ENCODE data around the gene CSMD2.

DNA sequence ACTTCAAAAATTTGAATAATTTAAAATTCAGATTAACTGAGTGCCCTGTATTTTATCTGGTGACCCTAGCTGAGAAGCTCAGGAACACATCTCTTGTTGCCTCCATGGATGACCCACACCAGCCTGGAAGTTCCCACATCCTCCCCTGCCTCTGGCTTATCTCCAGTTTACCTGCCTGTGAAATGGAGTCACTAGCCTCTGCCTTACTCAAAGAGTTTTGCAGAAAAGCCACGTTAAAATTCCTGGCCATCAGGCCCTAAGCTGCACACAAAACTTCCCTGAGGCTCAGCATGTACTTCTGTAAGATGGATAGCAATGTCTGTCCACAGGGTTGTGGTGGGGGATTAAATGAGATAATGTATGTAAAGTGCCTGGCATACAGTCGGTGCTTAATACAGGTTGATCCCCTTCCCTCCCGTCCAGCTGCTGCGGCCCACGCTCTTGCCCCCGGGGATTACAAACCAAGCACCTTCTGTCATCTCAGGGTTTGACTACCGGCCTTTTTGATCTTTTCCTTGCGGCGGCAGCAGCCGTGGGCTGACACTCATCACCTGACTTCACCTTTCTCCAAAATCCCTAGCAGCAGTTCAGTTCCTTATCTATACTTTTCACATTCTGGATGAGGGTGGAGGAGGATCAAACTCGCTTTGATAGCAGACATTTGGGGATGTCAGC is 136.5 kb downstream of the CSMD2 start:
- no peak for TF ChIP-seq POLR2A (IDR thresholded peaks at IDR 0.05)
- TF ChIP-seq, protein P1, sequence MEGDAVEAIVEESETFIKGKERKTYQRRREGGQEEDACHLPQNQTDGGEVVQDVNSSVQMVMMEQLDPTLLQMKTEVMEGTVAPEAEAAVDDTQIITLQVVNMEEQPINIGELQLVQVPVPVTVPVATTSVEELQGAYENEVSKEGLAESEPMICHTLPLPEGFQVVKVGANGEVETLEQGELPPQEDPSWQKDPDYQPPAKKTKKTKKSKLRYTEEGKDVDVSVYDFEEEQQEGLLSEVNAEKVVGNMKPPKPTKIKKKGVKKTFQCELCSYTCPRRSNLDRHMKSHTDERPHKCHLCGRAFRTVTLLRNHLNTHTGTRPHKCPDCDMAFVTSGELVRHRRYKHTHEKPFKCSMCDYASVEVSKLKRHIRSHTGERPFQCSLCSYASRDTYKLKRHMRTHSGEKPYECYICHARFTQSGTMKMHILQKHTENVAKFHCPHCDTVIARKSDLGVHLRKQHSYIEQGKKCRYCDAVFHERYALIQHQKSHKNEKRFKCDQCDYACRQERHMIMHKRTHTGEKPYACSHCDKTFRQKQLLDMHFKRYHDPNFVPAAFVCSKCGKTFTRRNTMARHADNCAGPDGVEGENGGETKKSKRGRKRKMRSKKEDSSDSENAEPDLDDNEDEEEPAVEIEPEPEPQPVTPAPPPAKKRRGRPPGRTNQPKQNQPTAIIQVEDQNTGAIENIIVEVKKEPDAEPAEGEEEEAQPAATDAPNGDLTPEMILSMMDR (IDR thresholded peaks at IDR 0.05), result no peak
